Astrocyte (in vitro differentiated cells and primary cell): ENCODE data around the gene HDGFL3. TPM values are rescaled to one million over a fixed set of nuclear protein-coding genes. Genes with fewer than 3 reads are reported as not detected.
"Not testable (repeated sequence)": the region's sequence is repeated elsewhere in the genome, so short reads cannot be mapped to it uniquely, and the experiment has no call there.

Experiments
- DNase-seq: peaks from one replicate; pipeline ENCODE4 v3.0.0-alpha.2; 2010; ENCODE audit warnings: low read depth
- FAIRE-seq: peaks from 2 replicates; lab custom pipeline; 2011; peaks lifted over from hg19 to GRCh38; lab: Jason Lieb, UNC
- H2AFZ ChIP-seq: 2 replicates; pipeline ENCODE4 v1.6.0; 2012; ENCODE audit warnings: low read depth, low read length, inconsistent platforms
- H3K27ac ChIP-seq: 2 replicates; pipeline ENCODE4 v1.5.1; 2011; ENCODE audit warnings: low read depth, low read length, inconsistent platforms
- H3K27me3 ChIP-seq: 2 replicates; pipeline ENCODE4 v1.6.0; 2011; ENCODE audit warnings: low read length, inconsistent platforms; ENCODE audit not compliant: insufficient read depth
- H3K36me3 ChIP-seq: 2 replicates; pipeline ENCODE4 v1.5.1; 2011; ENCODE audit warnings: low read length, inconsistent platforms; ENCODE audit not compliant: insufficient read depth
- H3K4me1 ChIP-seq: 2 replicates; pipeline ENCODE4 v1.5.1; 2011; ENCODE audit warnings: low read length, inconsistent platforms; ENCODE audit not compliant: insufficient read depth
- H3K4me2 ChIP-seq: 2 replicates; pipeline ENCODE4 v1.6.0; 2012; ENCODE audit warnings: low read length, inconsistent platforms
- H3K4me3 ChIP-seq: 2 replicates; pipeline ENCODE4 v1.5.1; 2011; ENCODE audit warnings: low read depth, mild to moderate bottlenecking, low read length, inconsistent platforms; ENCODE audit not compliant: insufficient read depth
- H3K79me2 ChIP-seq: 2 replicates; pipeline ENCODE4 v1.6.0; 2012; ENCODE audit warnings: mild to moderate bottlenecking, low read length, inconsistent platforms; ENCODE audit not compliant: insufficient read depth
- H3K9ac ChIP-seq: 2 replicates; pipeline ENCODE4 v1.6.0; 2012; ENCODE audit warnings: mild to moderate bottlenecking, low read length, inconsistent platforms
- H3K9me3 ChIP-seq: 2 replicates; pipeline ENCODE4 v1.5.1; 2012; ENCODE audit warnings: low read depth, mild to moderate bottlenecking, low read length, inconsistent platforms; ENCODE audit not compliant: insufficient read depth
- H4K20me1 ChIP-seq: 2 replicates; pipeline ENCODE4 v1.6.0; 2012; ENCODE audit warnings: low read length, inconsistent platforms; ENCODE audit not compliant: insufficient read depth
- H3K27ac Mint-ChIP-seq: one replicate; pipeline ENCODE4 v1.8.0; 2021; ENCODE audit warnings: mild to moderate bottlenecking, mixed read lengths; ENCODE audit not compliant: unreplicated experiment
- H3K27me3 Mint-ChIP-seq: one replicate; pipeline ENCODE4 v1.8.0; 2021; ENCODE audit warnings: low read depth, mixed read lengths; ENCODE audit not compliant: unreplicated experiment
- H3K36me3 Mint-ChIP-seq: one replicate; pipeline ENCODE4 v1.8.0; 2021; ENCODE audit warnings: low read depth, mixed read lengths; ENCODE audit not compliant: unreplicated experiment
- H3K4me1 Mint-ChIP-seq: one replicate; pipeline ENCODE4 v1.8.0; 2021; ENCODE audit warnings: low read depth, mixed read lengths; ENCODE audit not compliant: unreplicated experiment
- H3K4me3 Mint-ChIP-seq: one replicate; pipeline ENCODE4 v1.8.0; 2021; ENCODE audit warnings: mild to moderate bottlenecking, moderate library complexity, mixed read lengths; ENCODE audit not compliant: unreplicated experiment
- H3K9me3 Mint-ChIP-seq: one replicate; pipeline ENCODE4 v1.8.0; 2021; ENCODE audit warnings: mild to moderate bottlenecking, mixed read lengths; ENCODE audit not compliant: unreplicated experiment
- CTCF ChIP-seq: IDR thresholded peaks from 2 replicates; pipeline ENCODE4 v1.5.1; 2011; ENCODE audit warnings: low read depth, mild to moderate bottlenecking, inconsistent platforms, low read length, moderate library complexity; ENCODE audit not compliant: insufficient read depth
- EZH2 ChIP-seq: IDR thresholded peaks from 2 replicates; pipeline ENCODE4 v1.6.1; 2012; ENCODE audit warnings: mild to moderate bottlenecking, low read length, inconsistent platforms; ENCODE audit not compliant: insufficient read depth
- total RNA-seq: library from RNA; stranded (reverse); gene quantifications from 2 replicates; pipeline ENCODE4 v1.2.1, GENCODE V29; 2021

The HDGFL3 gene
- total RNA-seq, 1 donor from 2014 or later = 91.9 TPM

GRCh38 chr15:83090465-83090864 is 117.2 kb downstream of the HDGFL3 start:
- Histone ChIP-seq H3K4me3 (no peak overlapping the region), H3K36me3 (no peaks in the 10 kb centered on the region), H3K9me3 (no peaks in the 10 kb centered on the region), H2AFZ (no peak overlapping the region), H3K27ac (no peak overlapping the region), H3K27me3 (no peaks in the 10 kb centered on the region), H3K9ac (no peak overlapping the region), H4K20me1 (no peaks in the 10 kb centered on the region), H3K79me2 (no peaks in the 10 kb centered on the region), H3K4me1 (peaks cover 4% of the 10 kb centered on the region), H3K4me2 (no peak overlapping the region)
- Mint-ChIP-seq H3K4me3 (peak overlapping the region; percentile 40), H3K4me1 (peaks cover 6% of the 10 kb centered on the region), H3K27me3 (peaks cover 2% of the 10 kb centered on the region), H3K27ac (no peak overlapping the region), H3K36me3 (peaks cover 1% of the 10 kb centered on the region), H3K9me3 (no peaks in the 10 kb centered on the region)
- DNase-seq (no peak), FAIRE-seq (no peak)
- TF ChIP-seq CTCF (no peak), EZH2 (no peak)

- peaks cover 2% of the 10 kb centered on the region for H3K27me3 Mint-ChIP-seq
- H3K4me1 ChIP-seq = peaks cover 4% of the 10 kb centered on the region
- no peak overlapping the region for H3K4me2 ChIP-seq
- FAIRE-seq (no peak), DNase-seq (no peak)
- no peaks in the 10 kb centered on the region for H3K9me3 ChIP-seq
- no peak overlapping the region for H2AFZ ChIP-seq
- peaks cover 6% of the 10 kb centered on the region for H3K4me1 Mint-ChIP-seq
- TF ChIP-seq CTCF (no peak), EZH2 (no peak)
- no peaks in the 10 kb centered on the region for H3K36me3 Mint-ChIP-seq
- no peaks in the 10 kb centered on the region for H3K36me3 ChIP-seq
- H3K9ac ChIP-seq = no peak overlapping the region
- no peak overlapping the region for H3K27ac Mint-ChIP-seq
- H3K4me3 Mint-ChIP-seq = no peak overlapping the region
- H3K9me3 Mint-ChIP-seq = no peaks in the 10 kb centered on the region
- H3K27ac ChIP-seq = no peak overlapping the region
- H3K4me3 ChIP-seq = no peak overlapping the region
- H3K27me3 ChIP-seq = no peaks in the 10 kb centered on the region
- H4K20me1 ChIP-seq = no peaks in the 10 kb centered on the region
- no peaks in the 10 kb centered on the region for H3K79me2 ChIP-seq
These were observed 118.7 kb downstream of the HDGFL3 start for GRCh38 chr15:83088876-83089275.

GRCh38 chr15:83087576-83087975 is 120.0 kb downstream of the HDGFL3 start:
- Mint-ChIP-seq H3K36me3 (no peaks in the 10 kb centered on the region), H3K27me3 (peaks cover 5% of the 10 kb centered on the region), H3K9me3 (no peaks in the 10 kb centered on the region), H3K4me1 (peaks cover 6% of the 10 kb centered on the region), H3K4me3 (no peak overlapping the region), H3K27ac (no peak overlapping the region)
- Histone ChIP-seq H4K20me1 (no peaks in the 10 kb centered on the region), H3K27me3 (no peaks in the 10 kb centered on the region), H3K27ac (no peak overlapping the region), H2AFZ (no peak overlapping the region), H3K36me3 (no peaks in the 10 kb centered on the region), H3K4me2 (no peak overlapping the region), H3K4me1 (peaks cover 4% of the 10 kb centered on the region), H3K79me2 (no peaks in the 10 kb centered on the region), H3K4me3 (no peak overlapping the region), H3K9ac (no peak overlapping the region), H3K9me3 (no peaks in the 10 kb centered on the region)
- TF ChIP-seq CTCF = no peak
- TF ChIP-seq EZH2 = no peak
- FAIRE-seq (no peak), DNase-seq (no peak)

GRCh38 chr15:83085864-83086552 is 121.6 kb downstream of the HDGFL3 start:
- not testable (repeated sequence) for H3K9me3 ChIP-seq, H3K36me3 Mint-ChIP-seq, H3K27ac Mint-ChIP-seq, H2AFZ ChIP-seq, H3K4me3 ChIP-seq, H3K79me2 ChIP-seq, H3K27ac ChIP-seq, H3K9me3 Mint-ChIP-seq, H3K4me1 ChIP-seq, H4K20me1 ChIP-seq, H3K4me3 Mint-ChIP-seq, DNase-seq, H3K36me3 ChIP-seq, H3K4me1 Mint-ChIP-seq, FAIRE-seq, H3K4me2 ChIP-seq, H3K9ac ChIP-seq, H3K27me3 ChIP-seq, H3K27me3 Mint-ChIP-seq
